NCI-H2196 (cell line): ENCODE measurements around the gene CCKAR.
"Not testable (repeated sequence)": the region's sequence is repeated elsewhere in the genome, so short reads cannot be mapped to it uniquely, and the experiment has no call there.

Experiments used
- DNase-seq: peaks from one replicate; lab custom pipeline; 2025; ENCODE audit not compliant: unreplicated experiment; lab: John Stamatoyannopoulos, UW

Gene CCKAR, protein sequence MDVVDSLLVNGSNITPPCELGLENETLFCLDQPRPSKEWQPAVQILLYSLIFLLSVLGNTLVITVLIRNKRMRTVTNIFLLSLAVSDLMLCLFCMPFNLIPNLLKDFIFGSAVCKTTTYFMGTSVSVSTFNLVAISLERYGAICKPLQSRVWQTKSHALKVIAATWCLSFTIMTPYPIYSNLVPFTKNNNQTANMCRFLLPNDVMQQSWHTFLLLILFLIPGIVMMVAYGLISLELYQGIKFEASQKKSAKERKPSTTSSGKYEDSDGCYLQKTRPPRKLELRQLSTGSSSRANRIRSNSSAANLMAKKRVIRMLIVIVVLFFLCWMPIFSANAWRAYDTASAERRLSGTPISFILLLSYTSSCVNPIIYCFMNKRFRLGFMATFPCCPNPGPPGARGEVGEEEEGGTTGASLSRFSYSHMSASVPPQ

GRCh38 chr4:26490111-26490959 is at the start of gene CCKAR:
Gene CCKAR (minus strand): TSS chr4:26490484. CDS start chr4:26490267, 217 bp downstream.
- no peak for DNase-seq

GRCh38 chr4:26533685-26534084 is 43.4 kb upstream of the CCKAR start:
- DNase-seq, result no peak

- DNase-seq, result no peak
These were observed 41.3 kb upstream of the CCKAR start for GRCh38 chr4:26531491-26532116.

GRCh38 chr4:26530099-26530498 is 39.8 kb upstream of the CCKAR start:
- no peak for DNase-seq

GRCh38 chr4:26529479-26529878 is 39.2 kb upstream of the CCKAR start:
- DNase-seq, result no peak

DNA sequence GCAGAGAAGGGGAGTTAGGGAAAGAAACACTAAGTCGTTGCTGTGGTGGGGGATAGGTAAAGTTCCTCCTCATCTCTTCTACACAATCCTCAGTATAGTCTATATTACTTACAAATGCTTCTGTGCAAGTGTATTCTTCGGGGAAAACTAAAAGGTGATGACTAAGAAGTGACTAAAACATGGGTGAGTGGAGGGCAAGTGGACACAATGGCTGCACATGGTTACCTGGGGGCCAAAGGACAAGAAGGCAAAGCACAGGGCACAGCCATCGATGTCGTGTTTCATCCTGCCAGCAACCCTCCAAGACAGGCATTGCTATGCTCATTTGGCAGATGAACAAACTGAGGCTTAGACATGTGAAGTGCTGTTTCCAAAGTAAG is 35.5 kb upstream of the CCKAR start:
- DNase-seq, result no peak

DNA sequence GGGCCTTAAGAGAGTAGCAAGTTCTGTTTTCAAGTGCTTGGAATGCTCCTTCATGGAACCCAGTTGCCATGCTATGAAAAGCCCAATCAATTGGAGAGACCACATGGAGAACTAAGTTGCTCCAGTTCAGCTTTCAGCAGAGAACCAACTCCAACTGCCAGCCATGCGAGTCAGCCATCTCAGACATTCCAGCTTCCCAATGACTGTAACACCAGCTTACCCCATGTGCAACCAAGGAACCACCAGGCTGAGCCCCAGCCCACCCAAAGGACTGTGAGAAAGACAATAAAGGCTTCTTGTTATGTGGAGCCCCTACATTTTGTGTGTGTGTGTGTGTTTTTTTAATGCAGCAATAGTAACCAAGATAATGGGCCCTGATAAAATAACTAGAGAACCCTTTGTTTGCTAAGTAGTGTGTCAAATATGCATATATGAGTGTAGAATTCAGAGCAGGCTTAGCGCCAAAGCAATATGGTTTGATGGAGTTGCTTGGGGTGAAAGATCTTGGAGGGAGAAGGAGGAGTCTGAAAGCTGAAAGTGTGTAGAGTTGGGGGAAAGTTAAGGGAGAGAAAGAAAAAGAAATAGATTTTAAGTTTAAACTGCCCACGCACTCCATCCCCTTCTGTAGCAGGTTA is 35.0 kb upstream of the CCKAR start:
- DNase-seq, result no peak

DNA sequence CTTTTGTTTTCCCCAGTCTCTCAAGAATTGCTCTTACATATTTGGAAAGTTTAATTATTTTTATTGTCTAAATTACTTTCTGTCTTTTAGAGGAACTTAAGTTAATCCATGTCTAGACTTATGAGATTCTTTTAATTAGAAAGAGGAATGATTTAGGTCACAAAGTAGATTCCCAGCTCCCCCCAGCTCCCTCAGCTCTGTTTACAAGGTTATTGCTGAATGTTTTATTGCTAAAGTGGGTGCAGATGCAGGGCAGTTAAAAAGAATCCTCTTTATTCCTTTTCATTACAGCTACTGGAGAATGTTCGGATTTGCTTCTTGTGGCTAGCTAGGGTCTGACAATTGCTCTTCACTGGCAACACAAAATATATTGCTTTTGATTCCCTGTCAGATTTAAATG is 33.7 kb upstream of the CCKAR start:
- no peak for DNase-seq

GRCh38 chr4:26522478-26522877 is 32.2 kb upstream of the CCKAR start:
- DNase-seq, result no peak

DNA sequence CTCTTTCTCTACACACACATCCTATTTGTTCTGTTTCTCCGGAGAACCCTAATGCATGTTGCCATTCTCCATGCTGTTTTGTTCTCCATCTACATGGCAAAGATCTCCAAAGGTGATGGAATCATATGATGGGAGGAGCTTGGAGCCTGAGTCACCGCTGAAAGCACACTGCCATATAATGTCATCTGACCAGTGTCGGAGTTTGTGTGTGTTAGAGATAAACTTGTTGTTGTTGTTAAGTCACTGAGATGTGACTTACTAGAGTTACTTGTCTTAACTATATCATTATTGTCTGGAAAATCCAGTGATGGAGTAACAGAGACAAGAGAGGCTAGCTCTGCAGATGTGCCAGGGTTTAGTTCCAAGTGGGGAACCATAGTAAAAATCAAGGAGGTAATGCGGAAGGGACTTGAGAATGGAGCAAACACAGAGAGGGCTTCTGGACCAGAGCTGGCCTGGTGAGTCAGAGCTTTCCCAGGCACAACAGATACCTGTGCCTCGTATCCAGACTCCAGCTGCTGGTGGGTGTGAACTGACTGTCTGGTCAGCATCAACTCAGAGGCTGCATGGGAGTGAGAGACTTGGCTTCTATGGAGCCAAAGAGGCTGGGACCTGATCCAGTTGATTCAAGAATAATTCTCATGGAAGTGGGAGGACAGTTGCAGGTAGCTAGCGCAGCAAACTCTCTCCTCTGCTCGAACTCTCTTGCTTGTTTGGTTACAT is 30.6 kb upstream of the CCKAR start:
- no peak for DNase-seq

DNA sequence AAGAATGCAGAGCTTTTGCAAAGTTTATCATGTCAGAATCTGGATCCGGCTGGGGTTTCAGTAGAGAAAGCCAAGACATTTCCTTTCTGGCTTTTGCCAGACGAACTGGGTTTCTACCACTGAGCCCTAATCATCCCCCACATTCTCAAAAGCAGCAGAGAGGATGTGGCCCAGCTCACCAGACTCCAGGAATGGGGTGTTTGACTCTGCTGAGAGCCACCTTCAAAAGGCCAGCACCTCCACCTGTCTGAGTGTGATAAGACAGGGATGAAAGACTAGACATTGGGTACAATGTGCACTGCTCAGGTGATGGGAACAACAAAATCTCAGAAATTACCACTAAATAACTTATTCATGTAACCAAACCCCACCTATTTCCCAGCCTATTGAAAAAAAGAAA is 25.7 kb upstream of the CCKAR start:
- DNase-seq, result no peak

DNA sequence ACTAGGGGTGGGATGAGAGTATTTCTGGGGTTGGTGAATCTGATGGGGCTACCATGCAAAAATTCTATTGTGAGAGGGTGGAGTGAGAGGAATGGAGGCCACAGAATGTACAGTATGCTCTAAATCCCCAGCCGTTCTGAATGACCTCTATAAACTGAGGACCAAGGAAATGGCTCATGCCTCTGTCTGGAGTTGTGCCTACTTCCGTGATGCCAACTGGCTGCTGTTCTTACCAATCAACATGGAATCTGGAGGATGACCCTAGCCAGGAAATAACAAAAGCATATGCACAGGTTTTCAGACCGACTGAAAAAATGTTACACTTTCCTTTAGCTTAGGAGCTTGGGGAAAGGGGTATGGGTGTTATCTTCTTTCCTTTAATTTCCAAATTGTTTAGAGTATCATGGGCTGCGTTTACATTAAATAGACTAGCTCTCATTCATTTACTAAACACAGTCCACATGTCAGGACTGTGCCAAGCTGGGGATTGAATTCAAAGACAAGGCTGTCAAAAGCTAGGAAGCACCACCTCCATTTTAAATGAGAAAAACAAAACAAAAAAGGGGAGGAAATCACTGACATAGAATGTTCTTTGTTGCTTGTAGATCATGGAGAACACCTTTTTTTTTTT is 20.2 kb upstream of the CCKAR start:
- no peak for DNase-seq

DNA sequence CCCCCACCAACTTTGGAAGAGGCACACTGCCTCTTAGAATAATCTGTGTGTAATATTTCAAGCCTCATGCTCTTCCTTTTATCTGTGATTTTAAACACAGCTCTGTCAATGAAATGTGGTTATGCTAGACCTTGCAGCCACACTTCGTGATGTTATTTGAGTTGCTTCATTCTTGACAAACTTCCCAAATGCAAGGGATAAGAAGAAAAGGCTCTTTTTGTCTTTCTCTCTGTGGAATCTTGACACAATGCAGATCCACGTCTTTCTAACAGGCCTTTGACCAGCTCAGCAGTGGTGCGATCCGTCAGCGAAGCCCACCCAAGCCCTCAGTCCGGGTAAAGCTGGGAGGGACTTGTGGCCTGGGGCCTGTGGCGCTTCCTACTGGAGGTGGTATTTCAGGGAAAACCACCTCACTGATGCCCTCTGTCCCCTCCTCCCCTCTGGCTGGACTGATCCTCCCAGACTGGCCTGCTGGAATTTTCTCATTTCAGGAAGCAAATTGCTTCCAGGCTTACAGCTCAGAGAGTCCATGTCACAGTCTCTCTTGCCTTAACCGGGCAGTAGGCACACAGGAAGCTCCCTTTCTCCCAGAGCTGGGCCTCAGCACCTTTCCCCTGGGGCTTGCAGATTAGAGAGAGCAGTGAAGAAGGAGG is 19.5 kb upstream of the CCKAR start:
- DNase-seq, result no peak

DNA sequence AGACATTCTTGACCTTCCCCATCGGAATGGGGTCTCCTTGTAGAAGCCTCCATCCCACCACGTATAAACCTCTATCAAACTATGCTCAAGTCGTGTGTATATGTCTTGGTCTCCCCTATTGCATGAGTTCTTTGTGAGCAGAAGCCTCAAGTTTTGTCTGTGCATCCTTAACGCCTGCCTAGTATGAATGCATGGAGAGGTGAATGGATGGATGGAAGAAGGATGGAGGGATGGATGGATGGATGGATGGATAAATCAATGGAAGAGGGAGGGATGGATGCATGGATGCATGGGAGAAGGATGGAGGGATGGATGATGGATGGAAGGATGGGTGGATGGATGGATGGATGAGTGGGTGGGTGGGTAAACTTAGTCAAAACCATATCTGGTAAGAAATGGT is 17.0 kb upstream of the CCKAR start:
- no peak for DNase-seq

DNA sequence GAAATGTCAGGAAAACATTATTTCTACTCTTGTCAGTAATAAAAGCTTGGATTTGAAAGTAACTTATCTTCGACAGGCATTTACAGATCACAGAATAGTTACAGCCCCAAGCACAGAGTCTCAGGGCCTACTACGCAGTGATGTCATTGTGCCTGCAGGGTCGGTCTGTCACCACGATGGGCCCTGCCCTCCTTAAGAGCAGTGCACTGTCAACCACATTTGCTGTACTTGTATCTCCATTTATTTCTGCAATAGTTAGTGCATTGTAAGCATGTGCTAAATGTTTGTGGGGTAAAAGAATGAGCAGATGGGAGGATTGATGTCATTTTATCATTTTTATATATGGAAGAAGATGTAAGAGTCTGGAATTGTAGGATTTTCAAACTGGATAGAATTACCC is 13.6 kb upstream of the CCKAR start:
- DNase-seq, result no peak

- no peak for DNase-seq
These were observed 13.1 kb upstream of the CCKAR start for GRCh38 chr4:26503427-26503826.

DNA sequence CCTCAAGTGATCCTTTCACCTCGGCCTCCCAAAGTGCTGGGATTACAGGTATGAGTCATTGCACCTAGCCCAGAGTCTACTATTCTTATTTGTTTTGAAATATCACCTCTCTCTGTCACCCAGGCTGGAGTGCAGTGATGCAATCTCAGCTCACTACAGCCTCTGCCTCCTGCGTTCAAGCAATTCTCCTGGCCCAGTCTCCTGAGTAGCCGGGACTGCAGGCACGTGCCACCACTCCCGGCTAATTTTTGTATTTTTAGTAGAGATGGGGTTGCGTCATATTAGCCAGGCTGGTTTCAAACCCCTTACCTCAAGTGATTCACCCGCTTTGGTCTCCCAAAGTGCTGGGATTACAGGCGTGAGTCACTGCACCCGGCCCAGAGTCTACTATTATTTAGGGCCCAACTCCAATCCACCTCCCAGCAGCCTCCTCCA is 10.3 kb upstream of the CCKAR start:
- not testable (repeated sequence) for DNase-seq

- DNase-seq, result no peak
These were observed 6.0 kb upstream of the CCKAR start for GRCh38 chr4:26496207-26496783.

- DNase-seq, result no peak
These were observed 3.2 kb upstream of the CCKAR start for GRCh38 chr4:26493461-26493860.
